ENCODE results near the gene GIMAP8. TPM values are rescaled to one million over a fixed set of nuclear protein-coding genes. Genes with fewer than 3 reads are reported as not detected.

The GIMAP8 gene
- total and polyA plus RNA-seq, 4 donors: 14.4 to 25.0 (median 22.0) TPM

DNA sequence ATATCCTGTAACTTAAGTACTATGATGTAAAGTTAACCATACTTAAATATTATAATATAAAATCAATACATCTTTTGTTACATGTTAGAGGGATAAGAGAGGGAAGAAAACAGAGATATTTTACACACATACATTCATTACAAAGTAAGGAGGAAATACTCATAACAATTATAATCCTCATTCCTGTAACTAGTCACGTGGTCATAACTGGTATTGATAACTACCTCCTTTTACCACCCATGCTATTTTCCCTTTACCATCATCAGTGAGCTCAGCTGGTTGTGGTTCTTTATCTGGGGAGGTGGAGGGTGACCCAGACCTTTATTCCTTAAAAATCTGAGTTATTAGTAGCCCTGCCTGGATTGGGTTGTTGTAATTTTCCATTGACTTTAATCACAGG lies 8.3 kb downstream of the GIMAP8 start:
- Histone ChIP-seq H3K9me3 (ENCODE audit: control insufficient read depth in 4 of 4, insufficient read depth in 3 of 4, low read length in 3 of 4) (peaks cover 0 to 22% (median 2%) of the 10 kb centered on the region in 4 donors), H3K36me3 (ENCODE audit: control insufficient read depth in 4 of 4, insufficient read depth in 4 of 4, low read length in 4 of 4) (peaks cover 0 to 8% (median 0%) of the 10 kb centered on the region in 4 donors), H3K9ac (ENCODE audit: insufficient read depth in 1 of 2, low read length in 2 of 2) (no peak overlapping the region), H3K27ac (ENCODE audit: low read depth in 1 of 2, low read length in 1 of 2) (no peak overlapping the region), H3K4me3 (no peak overlapping the region), H3K27me3 (ENCODE audit: control insufficient read depth in 3 of 3, insufficient read depth in 3 of 3, low read length in 2 of 3) (no peaks in the 10 kb centered on the region), H3K4me1 (ENCODE audit: control insufficient read depth in 5 of 5, insufficient read depth in 5 of 5, low read length in 5 of 5) (peaks cover 0 to 3% (median 0%) of the 10 kb centered on the region in 5 donors)
- DNase-seq (no peak), ATAC-seq (ENCODE audit: insufficient read depth, low FRiP score) (no peak)
- WGBS, 2 donors: 84 to 92% methylated on average over 1 of the region's 1 CpG
- TF ChIP-seq, protein P1, sequence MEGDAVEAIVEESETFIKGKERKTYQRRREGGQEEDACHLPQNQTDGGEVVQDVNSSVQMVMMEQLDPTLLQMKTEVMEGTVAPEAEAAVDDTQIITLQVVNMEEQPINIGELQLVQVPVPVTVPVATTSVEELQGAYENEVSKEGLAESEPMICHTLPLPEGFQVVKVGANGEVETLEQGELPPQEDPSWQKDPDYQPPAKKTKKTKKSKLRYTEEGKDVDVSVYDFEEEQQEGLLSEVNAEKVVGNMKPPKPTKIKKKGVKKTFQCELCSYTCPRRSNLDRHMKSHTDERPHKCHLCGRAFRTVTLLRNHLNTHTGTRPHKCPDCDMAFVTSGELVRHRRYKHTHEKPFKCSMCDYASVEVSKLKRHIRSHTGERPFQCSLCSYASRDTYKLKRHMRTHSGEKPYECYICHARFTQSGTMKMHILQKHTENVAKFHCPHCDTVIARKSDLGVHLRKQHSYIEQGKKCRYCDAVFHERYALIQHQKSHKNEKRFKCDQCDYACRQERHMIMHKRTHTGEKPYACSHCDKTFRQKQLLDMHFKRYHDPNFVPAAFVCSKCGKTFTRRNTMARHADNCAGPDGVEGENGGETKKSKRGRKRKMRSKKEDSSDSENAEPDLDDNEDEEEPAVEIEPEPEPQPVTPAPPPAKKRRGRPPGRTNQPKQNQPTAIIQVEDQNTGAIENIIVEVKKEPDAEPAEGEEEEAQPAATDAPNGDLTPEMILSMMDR (IDR thresholded peaks at IDR 0.05; ENCODE audit: control extremely low read depth, extremely low read depth): no peak

GRCh38 chr7:150461520-150461919 lies 11.1 kb downstream of the GIMAP8 start:
- no peak overlapping the region for H3K27ac ChIP-seq (ENCODE audit: low read depth in 1 of 2, low read length in 1 of 2)
- ATAC-seq (ENCODE audit: insufficient read depth, low FRiP score): no peak
- H3K4me1 ChIP-seq (ENCODE audit: control insufficient read depth in 5 of 5, insufficient read depth in 5 of 5, low read length in 5 of 5): peaks cover 0 to 6% (median 0%) of the 10 kb centered on the region in 5 donors
- H3K4me3 ChIP-seq: no peak overlapping the region
- peaks cover 0 to 6% (median 0%) of the 10 kb centered on the region in 4 donors for H3K36me3 ChIP-seq (ENCODE audit: control insufficient read depth in 4 of 4, insufficient read depth in 4 of 4, low read length in 4 of 4)
- peaks cover 0 to 19% (median 2%) of the 10 kb centered on the region in 4 donors for H3K9me3 ChIP-seq (ENCODE audit: control insufficient read depth in 4 of 4, insufficient read depth in 3 of 4, low read length in 3 of 4)
- TF ChIP-seq, protein P1 (IDR thresholded peaks at IDR 0.05; ENCODE audit: control extremely low read depth, extremely low read depth): no peak
- H3K27me3 ChIP-seq (ENCODE audit: control insufficient read depth in 3 of 3, insufficient read depth in 3 of 3, low read length in 2 of 3): no peaks in the 10 kb centered on the region
- no peak for DNase-seq
- 83 to 92% methylated on average over 1 of the region's 1 CpG for WGBS, 2 donors
- H3K9ac ChIP-seq (ENCODE audit: insufficient read depth in 1 of 2, low read length in 2 of 2): no peak overlapping the region

DNA sequence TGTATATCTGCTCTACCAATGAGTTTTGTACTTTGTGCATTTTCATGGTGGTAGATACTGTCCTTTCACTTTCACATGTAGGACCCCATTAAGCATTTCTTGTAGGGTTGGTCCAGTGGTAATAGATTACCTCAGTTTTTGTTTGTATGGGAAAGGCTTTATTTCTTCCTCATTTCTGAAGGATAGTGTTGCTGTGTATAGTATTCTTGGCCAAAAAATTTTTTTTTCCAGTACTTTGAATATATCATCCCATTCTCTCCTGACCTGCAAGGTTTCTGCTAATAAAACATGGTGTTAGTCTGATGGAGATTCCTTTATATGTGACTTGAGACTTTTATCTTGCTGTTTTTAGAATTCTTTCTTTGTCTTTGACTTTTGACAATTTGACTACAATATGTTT lies 12.0 kb downstream of the GIMAP8 start:
- Histone ChIP-seq H3K4me3 (no peak overlapping the region), H3K9me3 (ENCODE audit: control insufficient read depth in 4 of 4, insufficient read depth in 3 of 4, low read length in 3 of 4) (peaks cover 0 to 17% (median 2%) of the 10 kb centered on the region in 4 donors), H3K4me1 (ENCODE audit: control insufficient read depth in 5 of 5, insufficient read depth in 5 of 5, low read length in 5 of 5) (peaks cover 0 to 7% (median 0%) of the 10 kb centered on the region in 5 donors), H3K27me3 (ENCODE audit: control insufficient read depth in 3 of 3, insufficient read depth in 3 of 3, low read length in 2 of 3) (no peaks in the 10 kb centered on the region), H3K36me3 (ENCODE audit: control insufficient read depth in 4 of 4, insufficient read depth in 4 of 4, low read length in 4 of 4) (peaks cover 0 to 4% (median 0%) of the 10 kb centered on the region in 4 donors), H3K9ac (ENCODE audit: insufficient read depth in 1 of 2, low read length in 2 of 2) (no peak overlapping the region), H3K27ac (ENCODE audit: low read depth in 1 of 2, low read length in 1 of 2) (no peak overlapping the region)
- TF ChIP-seq, protein P1 (IDR thresholded peaks at IDR 0.05; ENCODE audit: control extremely low read depth, extremely low read depth): no peak
- ATAC-seq (ENCODE audit: insufficient read depth, low FRiP score) (no peak), DNase-seq (no peak)

- no peaks in the 10 kb centered on the region for H3K27me3 ChIP-seq (ENCODE audit: control insufficient read depth in 3 of 3, insufficient read depth in 3 of 3, low read length in 2 of 3)
- no peak overlapping the region for H3K9ac ChIP-seq (ENCODE audit: insufficient read depth in 1 of 2, low read length in 2 of 2)
- H3K4me1 ChIP-seq (ENCODE audit: control insufficient read depth in 5 of 5, insufficient read depth in 5 of 5, low read length in 5 of 5): peaks cover 0 to 7% (median 0%) of the 10 kb centered on the region in 5 donors
- H3K4me3 ChIP-seq: no peak overlapping the region
- ATAC-seq (ENCODE audit: insufficient read depth, low FRiP score) (no peak), DNase-seq (no peak)
- WGBS, 2 donors: 87 to 95% methylated on average over 1 of the region's 1 CpG
- peaks cover 0 to 4% (median 2%) of the 10 kb centered on the region in 4 donors for H3K36me3 ChIP-seq (ENCODE audit: control insufficient read depth in 4 of 4, insufficient read depth in 4 of 4, low read length in 4 of 4)
- H3K9me3 ChIP-seq (ENCODE audit: control insufficient read depth in 4 of 4, insufficient read depth in 3 of 4, low read length in 3 of 4): peaks cover 0 to 12% (median 2%) of the 10 kb centered on the region in 4 donors
- TF ChIP-seq, protein P1 (IDR thresholded peaks at IDR 0.05; ENCODE audit: control extremely low read depth, extremely low read depth): no peak
- H3K27ac ChIP-seq (ENCODE audit: low read depth in 1 of 2, low read length in 1 of 2): no peak overlapping the region
These were observed 13.0 kb downstream of the GIMAP8 start for GRCh38 chr7:150463461-150463860.

Measured in lung (tissue), 12 donors.